CD4-positive, alpha-beta T cell treated with Interleukin-15 for 4 hours (primary cell): ENCODE results near the gene ARFGAP3.
A peak's percentile ranks its signal among the peaks of the same experiment; 100 is the strongest.
"Not testable (repeated sequence)": the region's sequence is repeated elsewhere in the genome, so short reads cannot be mapped to it uniquely, and the experiment has no call there.

Source experiments
- DNase-seq: peaks from one replicate; pipeline ENCODE4 v3.0.0-alpha.2; 2020; ENCODE audit warnings: low spot score

ARFGAP3 gene

DNA sequence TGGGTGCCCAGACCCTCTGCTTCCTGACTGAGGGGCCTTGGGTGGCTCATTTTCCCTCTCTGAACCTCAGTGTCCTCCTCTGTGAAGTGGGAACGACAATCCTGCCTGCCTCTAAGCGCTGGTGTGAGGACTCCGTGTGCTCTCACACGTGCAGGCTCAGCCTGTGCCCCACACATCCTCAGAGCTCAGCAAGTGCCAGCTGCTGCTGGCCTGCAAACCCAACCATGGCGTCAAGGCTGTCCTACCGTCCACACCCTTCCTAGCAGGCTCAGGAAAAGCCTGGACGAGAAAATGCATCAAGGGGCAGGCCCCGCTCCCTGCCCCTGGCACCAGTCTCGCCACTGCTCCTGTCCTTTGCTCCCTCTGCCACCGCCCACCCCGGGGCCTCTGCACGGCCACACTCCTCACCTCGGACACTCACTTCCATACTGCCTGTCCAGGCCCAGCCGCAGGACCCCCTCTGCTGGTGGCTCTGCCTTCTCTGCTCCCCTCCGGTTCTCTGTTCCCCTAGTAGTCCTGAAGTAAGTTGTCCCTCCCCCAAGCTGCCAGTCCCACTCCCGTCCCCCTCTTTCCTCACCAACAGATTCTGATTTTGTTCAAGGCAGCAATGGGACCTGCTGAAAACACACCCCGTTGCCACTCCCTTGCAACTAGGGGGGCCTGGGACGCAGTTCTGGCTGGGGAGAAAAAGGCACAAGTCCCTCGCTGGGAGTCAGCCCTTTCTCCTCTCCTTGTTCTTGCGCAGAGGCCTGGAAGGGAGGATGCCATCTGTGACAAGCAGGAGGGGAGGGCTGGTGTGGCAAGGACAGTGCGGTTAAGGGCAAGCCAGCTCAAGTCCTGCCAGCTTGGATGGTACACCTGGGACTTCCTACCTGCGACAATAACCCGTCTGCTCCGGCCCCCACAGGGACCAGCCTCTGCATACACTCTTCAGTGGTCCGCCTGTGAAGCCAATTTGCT, 62.2 kb downstream of the ARFGAP3 start:
- DNase-seq = no peak

DNA sequence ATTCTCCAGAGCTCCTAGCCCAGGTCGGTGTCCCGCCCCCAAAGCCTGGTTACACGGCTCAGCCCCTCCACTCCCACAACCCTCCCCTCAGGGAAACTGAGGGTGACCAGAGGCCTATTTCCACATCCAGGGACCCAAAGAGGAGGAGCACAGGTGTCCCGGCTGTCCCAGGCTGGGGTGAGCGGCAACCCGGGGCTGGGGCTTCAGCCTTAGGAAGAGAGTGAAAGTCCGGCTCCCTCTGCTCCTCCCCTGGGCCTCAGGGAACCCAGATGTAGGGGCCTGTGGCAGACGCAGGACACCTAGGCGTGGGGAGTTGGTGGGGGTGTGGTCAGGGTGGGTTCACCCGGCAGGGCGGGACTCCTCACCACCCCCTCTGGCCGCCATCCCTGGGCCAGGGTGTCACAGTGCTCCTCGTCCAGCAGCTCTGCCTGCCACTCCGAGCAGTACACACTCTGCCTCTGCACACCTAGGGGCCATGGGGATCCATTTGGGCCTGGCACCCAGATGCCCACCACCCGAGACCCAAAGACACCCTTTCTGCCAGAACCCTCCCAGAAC, 63.1 kb downstream of the ARFGAP3 start:
- DNase-seq = no peak

DNA sequence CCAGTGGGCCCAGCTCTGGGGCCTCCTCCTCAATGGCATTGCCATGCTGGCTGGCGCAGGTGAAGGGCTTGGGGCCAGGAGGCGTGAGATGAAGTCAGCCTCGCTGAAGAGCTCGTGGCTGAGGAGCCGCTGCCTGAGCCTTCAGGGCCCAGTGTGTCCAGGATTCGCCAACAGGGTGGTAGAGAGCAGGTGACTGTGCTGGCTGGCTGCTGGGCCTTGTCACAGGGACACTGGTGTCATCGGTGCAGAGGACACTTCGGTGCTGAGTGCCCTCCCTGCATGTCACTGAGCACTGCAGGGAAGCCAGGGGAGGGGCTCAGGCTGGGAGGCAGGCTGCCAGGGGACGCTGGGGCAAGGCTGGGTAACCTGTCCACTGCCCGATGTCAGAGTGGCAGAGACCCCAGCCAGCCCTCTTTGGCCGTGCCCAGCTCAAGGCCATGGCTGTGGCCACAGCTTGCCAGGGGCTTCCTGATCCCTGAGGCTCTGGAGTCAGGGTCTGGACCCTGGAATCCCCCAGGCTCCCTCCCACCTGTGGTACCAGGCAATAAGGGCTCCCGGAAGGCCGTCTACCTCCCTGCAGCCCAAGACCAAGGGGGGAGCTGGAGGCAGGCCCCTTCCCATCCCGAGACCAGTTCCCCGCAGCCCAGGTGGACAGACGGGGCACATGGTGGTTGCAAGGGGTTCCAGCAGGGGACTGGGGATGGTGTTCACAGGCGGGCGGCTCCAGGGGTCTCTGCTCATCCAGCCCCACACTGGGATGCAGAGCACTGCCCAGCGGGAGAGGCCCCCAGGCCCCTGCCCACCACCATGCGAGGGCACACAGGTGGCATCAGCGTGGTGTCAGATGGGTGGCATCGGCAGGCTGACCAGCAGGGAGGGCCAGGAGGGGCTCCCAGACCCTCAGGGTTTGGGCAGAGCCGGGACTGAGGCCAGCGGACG, 63.9 kb downstream of the ARFGAP3 start:
- no peak for DNase-seq

DNA sequence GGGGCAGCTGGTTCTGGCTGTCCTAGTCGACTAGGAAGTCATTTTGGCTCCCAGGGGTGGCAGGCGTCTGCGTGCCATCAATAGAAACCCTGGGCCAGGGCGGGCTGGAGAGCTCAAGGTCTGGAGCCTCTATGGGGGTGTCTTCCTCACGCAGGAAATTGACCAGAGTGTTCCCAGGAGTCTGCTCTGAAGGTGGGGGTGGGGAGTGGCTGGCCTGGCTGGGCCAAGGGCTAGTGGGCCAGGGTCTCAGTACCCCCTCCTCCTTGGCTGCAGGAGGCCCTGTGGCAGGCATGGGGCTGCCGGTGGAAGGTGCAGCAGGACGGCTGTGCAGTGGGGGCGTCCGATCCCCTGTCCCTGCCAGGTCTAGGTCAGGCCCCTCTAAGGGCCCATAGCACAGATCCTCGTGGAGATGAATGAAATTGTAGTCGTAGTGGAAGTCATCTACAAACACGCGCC, 64.6 kb downstream of the ARFGAP3 start:
- no peak for DNase-seq

DNA sequence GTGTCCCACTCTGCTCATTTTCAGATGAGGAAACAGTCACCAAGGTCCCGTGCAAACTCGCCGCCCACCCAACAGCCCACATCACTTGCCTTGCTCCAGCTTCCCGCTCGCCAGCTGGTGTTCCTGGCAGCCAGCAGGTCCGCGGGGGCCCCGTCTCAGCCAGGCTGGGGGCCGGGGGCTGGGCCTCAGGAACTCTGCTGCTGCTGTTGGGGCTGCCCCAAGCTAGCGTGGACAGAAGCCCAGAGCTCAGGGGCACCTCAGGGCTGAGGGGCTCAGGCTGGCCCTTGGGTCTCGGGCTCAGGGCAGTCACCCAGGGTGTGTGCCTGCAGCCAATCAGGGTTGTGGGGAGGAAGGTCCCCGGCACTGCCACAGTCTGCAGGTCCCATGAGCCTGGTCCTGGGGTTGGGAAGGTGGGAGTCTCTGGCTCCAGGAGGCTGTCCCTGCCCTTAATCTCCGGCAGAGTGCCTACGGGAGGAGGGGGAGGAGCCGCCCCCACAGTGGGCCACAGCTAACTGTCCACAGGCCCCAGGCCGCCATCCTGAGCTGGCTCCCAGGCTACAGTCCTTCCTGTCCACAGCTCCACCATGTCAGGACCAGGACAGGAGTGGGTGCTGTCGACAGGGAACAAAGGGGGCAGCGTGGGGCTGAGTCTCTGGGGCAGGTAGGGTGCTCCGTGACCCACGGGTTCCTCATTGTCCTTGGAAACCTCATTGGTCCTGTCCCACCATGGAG, 65.2 kb downstream of the ARFGAP3 start:
- DNase-seq = no peak

DNA sequence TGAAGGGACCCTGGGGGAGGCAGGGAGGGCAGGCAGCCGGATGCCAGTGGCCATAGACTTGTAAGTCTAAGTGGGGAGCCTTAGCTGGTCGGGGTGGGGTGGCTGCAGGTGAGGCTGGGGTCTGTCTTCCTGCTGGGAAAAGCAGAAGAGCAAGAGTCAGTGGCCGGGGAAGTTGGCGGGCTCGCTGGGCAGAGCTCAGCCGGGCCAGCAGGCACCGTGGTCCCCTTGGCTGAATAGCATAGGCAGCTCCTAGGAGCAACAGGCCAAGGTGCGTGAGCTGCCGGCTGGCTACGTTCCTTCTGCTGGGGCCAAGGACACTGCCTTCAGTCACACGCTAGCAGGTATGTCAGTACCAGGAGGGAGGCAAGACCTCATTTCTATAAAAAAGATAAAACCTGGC, 68.6 kb downstream of the ARFGAP3 start:
- no peak for DNase-seq

DNA sequence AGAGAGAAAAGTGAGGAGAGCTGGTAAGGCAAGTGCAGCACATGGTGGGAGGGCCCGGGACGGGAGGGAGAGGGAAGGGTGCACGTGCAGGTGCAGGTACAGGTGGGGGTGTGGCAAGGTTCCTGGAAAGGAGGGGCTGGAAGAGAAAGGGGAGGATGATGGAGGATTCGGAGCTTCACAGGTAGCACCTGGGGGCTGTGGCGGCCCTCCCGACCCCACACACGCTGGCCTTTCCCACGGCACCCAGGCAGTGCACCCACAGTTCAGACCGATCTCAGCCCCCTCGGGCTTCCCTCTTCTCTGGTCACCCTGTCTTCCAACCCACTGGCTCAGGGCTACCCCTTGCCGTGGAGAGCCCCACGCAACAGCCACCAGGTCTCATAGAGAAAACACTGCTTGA, 69.1 kb downstream of the ARFGAP3 start:
- no peak for DNase-seq

DNA sequence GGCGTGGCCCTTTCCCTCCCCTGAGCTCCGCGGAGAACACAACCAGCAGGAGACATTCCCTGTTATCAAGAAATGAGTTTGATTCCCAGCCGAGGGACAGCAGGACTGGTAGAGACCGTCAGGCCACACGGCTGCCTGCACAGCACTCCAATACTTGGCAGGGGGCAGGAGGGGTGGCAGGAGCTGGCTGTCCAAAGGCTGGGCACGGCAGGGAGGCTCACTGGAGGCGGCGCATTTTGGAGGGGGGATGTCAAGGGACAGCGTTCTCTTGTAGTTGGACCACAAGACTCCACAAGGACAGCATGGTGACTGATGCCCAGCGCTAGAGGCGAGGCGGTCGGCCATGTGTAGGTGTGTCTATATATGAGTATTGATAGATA, 69.7 kb downstream of the ARFGAP3 start:
- no peak for DNase-seq

DNA sequence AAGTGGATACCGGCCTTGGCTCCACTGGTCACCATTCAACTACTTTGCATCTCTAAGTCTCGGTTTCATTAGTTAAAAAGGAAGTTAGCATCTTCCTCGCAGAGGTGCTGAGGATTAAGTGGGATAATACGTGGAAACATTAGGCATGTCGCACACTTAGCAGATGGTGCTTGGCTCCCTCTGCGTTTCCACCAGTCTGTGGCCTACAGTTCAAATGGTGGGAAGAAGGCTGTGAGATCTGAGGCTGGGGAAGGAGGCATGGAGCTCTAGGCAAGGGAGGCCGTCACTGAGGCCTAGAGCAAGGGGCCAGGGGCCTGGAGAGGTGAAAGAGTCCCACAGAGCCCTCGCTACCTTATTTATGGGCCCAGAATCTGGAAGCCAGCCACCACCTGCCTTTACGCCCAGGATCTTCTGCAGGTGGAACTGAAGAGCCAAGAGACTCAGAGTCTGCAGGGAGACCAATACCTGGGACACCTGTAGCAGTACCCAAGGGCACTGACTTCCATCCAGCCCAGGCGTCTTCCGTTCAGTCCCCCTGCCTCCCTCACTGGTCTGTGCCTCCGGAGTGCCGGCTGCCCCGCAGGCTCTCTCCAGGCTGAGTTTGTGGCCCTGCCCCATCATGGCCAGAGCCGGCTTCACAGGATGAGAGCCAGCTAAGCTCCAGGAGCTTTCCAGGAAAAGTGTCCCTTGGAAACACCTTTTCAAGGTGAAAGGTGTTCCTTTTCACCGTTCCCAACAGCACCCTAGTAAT, 70.3 kb downstream of the ARFGAP3 start:
- DNase-seq = no peak

DNA sequence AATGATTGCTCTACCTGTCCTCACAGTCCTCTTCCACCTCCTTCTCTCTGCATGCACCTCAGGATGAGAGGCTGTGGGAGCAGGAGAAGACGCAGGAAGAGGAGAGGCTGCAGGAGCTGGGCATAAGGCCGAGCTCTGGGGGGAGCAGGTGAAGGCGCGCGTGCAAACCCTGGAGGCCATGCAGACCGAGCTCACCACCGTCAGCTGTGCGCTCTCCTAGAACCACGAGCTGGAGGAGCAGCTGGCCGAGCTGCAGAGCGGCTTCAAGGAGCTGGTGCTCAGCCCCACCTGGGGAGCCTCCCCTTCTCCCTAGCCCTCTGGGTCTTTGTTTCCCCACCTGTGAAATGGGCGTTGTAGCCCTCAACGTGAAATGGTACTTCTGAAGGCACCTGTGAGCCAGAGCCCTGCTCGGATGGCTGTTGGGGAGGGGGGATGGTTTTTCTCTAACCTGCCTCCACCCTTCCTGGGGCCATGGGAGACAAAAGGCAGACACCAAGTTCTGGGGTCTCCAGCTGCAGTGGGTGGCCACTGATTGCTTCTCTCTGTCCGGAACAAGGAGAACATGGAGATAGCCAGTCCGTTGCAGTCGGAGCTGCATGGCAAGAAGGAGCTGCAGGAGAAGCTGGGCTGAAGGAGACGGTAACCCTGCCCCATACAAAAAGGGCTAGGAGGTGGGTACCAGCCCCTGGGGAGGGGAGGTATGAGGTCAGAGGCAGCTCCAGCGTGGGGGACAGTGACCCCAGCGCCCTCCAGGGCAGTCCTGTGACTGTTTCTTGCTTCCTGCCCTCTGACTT, 71.2 kb downstream of the ARFGAP3 start:
- DNase-seq = no peak

DNA sequence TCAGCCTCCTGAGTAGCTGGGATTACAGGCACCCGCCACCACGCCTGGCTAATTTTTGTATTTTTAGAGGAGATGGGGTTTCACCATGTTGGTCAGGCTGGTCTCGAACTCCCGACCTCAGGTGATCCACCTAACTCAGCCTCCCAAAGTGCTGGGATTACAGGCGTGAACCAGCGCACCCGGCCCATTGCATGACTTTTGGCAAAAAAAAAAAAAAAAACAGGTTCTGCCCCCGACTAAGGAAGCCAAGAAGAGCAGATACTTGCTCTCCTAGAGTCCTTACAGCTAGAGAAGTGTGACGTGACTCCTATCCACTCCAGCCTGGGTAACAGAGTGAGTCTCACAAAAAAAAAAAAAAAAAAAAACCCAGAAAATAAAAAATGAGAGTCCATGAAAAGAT, 74.8 kb downstream of the ARFGAP3 start:
- not testable (repeated sequence) for DNase-seq

DNA sequence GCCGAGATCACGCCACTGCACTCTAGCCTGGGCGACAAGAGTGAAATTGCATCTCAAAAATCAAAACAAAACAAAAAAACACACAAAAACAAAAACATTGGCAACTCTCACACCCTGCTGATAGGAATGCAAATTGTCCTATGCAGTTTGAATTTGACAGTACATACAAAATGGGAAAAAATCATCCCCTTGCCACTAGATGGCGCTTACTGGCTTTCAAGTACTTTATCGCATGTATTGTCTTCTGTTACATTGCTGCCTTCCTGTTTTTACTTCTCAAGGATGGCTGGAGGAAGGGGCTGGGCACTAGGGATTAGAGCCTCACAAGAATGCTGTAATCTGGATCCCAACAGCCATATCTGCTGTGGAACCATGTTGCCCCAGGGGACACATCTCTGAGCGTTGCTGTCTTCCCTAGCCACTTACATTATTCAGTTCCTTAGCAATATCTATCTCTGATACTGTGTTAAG, 77.0 kb downstream of the ARFGAP3 start:
- DNase-seq = peak; percentile 65

DNA sequence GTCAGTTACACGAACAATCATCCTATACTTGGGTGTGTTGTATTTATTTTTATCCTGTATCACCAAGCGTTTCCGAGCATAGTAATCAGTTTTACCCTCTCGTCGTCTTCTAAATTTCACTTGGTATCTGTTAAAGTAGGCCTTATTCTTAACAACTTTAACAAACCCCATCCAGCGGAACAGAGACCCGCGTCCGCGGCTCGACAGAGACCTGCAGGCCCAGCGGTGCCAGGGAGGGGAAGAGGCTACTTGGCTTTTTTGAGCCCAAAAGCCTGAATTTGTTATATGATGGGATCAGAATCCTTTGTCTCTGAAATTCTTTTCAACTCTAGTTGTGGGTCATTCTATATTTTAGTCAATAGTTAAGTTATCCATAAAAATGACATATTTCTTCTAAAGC, 79.9 kb downstream of the ARFGAP3 start:
- no peak for DNase-seq

DNA sequence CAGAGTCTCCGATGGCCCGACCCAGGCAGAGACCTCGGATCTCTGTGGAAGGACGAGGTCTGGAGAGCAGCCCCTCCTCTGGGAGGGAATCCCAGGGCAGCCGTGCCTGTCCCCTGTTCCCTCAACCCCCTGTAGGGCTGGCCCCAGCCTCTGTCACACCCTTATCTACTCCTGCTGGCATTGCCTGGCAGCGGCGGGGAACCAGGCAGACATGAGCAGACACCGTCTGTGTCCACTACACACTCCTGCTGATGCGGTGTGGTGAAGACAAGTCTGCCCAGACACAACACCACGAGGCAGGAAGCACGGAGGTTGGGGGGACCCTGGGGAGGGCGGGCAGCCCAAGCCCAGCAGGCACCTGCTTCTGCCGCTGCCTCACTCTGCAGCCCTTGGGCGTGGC, 83.9 kb downstream of the ARFGAP3 start:
- DNase-seq = no peak

DNA sequence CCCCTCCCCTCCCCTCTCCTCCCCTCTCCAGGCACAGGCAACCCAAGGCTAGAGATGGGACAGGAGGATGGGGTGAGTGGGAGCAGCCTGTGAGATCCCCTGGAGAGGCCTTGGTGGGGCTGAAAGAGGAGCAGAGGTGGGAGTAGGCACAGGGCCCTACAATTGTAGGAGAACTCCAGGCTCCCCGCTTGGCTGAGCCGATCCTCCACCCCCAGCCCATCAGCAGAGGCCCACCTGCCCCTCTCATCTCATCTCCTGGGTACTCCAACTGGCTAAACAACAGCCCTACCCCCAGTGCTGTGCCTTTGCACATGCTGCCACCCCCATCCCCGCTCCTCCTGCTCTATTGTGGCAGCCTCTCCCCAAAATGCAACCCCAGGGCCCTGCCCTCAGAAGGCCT, 84.4 kb downstream of the ARFGAP3 start:
- no peak for DNase-seq

DNA sequence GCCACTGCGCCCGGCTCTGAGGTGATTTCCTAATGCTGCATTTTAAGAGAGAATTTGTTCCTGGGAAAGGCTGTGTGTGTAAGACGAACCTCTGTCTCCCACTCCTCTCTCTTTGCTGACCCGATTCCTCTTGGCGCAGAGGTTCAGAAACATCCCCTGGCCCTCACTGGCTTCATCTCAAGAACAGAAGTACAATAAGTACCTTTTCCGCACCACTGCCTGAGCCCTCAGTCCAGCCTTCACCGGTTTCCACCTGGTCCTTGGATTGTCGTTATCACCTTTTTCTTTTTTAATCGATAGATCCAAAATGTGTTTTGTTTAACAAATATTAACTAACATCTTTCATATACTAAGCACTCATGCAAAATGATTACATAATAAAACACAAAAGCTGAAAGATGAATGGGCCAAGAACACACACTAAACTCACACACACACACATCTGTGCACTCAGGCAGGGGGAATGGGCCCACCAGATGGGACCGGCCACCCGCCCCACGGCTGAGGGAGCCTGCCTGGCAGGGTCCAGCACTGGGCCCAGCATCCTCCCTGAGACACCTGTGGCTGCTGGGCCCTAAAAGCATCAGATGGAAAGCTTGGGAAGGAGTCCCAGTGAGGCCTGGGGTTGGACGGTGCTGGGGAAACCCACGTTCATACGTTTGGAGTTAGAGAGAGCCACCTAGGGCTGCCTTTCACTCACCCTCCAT, 86.0 kb downstream of the ARFGAP3 start:
- no peak for DNase-seq

DNA sequence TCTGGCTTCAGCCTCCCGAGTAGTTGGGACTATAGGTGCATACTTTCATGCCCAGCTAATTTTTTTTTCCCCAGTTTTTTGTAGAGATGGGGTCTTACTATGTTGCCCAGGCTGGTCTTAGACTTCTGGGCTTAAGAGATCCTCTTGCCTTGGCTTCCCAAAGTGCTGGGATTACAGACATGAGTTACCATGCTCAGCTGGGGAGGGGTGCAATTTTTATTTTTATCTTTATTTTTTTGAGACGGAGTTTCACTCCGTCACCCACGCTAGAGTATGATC, 86.7 kb downstream of the ARFGAP3 start:
- DNase-seq = no peak

DNA sequence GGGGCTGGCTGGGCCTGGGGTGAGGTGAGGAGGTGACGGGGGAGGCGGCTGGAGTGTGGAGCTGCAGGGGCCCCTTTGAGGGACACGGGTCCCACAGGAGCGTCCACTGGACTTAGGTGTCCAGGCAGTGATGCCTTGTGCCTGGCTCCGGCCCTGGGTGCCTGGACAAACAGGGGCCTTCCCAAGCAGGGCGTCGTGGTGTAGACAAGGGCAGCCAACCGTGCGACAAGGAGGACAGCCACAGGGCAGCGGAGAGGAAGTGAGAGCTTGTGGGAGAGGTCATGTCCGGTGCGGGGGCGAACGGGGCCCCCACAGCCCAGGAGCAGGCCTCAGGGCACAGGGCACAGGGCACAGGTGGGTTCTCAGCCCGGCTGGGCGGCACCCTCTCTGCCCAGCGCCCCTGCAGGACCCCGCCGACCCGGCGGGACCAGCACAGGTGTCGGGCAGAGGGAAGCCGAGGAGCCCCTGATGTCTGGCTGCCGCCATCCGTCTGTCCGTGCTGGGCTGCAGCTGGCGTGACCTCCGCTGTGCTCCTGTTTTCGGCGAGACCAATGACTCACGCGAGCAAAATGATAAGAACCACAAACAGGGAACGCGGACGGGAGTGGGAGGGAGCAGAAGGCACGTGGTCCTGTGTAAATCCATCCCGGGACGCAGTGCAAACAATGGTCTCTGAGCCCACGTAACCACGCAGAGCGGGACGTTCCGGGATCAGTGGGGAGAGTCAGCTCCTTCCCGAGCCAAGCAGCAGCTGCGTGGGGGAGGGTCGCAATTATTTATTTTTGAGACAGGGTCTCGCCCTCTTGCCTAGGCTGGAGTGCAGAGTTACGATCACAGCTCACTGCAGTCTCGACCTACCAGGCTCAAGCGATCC, 87.3 kb downstream of the ARFGAP3 start:
- DNase-seq = no peak

DNA sequence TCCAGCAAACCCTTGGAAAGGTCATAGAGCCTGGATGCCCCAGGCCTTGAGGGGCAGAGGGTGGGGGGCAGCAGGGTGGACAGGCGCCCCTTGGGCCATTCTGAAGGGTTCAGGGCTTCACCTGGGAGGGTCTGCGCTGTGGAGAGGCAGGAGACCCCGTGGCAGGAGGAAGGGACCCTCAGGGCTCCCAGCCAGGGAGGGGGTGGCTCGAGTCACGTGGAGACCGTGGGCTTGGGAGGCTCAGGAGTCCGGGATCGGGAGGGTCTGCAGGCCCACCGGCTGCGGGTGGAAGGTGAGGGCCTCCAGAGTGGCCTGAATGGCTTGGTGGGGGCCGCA, 87.9 kb downstream of the ARFGAP3 start:
- no peak for DNase-seq
